Spleen (tissue), 7 donors: ENCODE data around the gene DUSP16.
"Not testable (repeated sequence)": the region's sequence is repeated elsewhere in the genome, so short reads cannot be mapped to it uniquely, and the experiment has no call there.

Experiments used
- CTCF ChIP-seq, 11 experiments: fragments of 200-600 bp in 7 of 11; fragments of 450-650 bp in 4 of 11; sonication (generic) in 4 of 11; IDR thresholded peaks in 8 of 11; conservative IDR thresholded peaks in 3 of 11; 1 replicate in 7 of 11; 2 replicates in 4 of 11; pipeline versions ENCODE4 v1.4.0 to v1.8.0; 2016 to 2021; ENCODE audit warnings: antibody characterized with exemption in 11 of 11, inconsistent platforms in 4 of 11, mild to moderate bottlenecking in 1 of 11
- POLR2AphosphoS5 ChIP-seq, 3 donors: sonication (generic); formaldehyde crosslinking; IDR thresholded peaks; one replicate each; pipeline ENCODE4 v1.5.1; 2017; ENCODE audit warnings: antibody characterized with exemption in 3 of 3
- donor health status: DM: no; HTN: no; CAD: no; lungs with moderate emphysema.
- donor health status: DM: no; HTN: no; CAD: no.
- donor health status: DM: no; HTN: no; CAD: no.

- TF ChIP-seq CTCF (IDR thresholded peaks at IDR 0.05 in 8 of 11, conservative IDR thresholded peaks at IDR 0.05 in 3 of 11); POLR2AphosphoS5 (IDR thresholded peaks at IDR 0.05): not testable (repeated sequence)
These were observed 3.3 kb upstream of the DUSP16 start for GRCh38 chr12:12565971-12566370.
